Keratinocyte (primary cell): ENCODE measurements around the gene GPR65. TPM values are rescaled to one million over a fixed set of nuclear protein-coding genes. Genes with fewer than 3 reads are reported as not detected.

Experiments
- DNase-seq: peaks from one replicate; pipeline ENCODE4 v3.0.0-alpha.2; 2011; ENCODE audit warnings: low read depth, missing footprints, low spot score
- FAIRE-seq: peaks from 2 replicates; lab custom pipeline; 2011; peaks lifted over from hg19 to GRCh38; lab: Jason Lieb, UNC
- H2AFZ ChIP-seq: 2 replicates; pipeline ENCODE4 v1.6.0; 2012; ENCODE audit warnings: low read length, control low read depth, inconsistent platforms; ENCODE audit not compliant: control insufficient read depth
- H3K27ac ChIP-seq: 2 replicates; pipeline ENCODE4 v1.5.1; 2011; ENCODE audit warnings: low read length; ENCODE audit not compliant: control insufficient read depth, insufficient read depth
- H3K27me3 ChIP-seq: 3 replicates; pipeline ENCODE4 v1.6.0; 2011; ENCODE audit warnings: low read length; ENCODE audit not compliant: control insufficient read depth, insufficient read depth; ENCODE audit errors: extremely low read depth
- H3K36me3 ChIP-seq, 2 experiments: 2 replicates in 1 of 2; 3 replicates in 1 of 2; pipeline ENCODE4 v1.5.1; 2011; ENCODE audit warnings: low read length in 2 of 2, mild to moderate bottlenecking in 1 of 2; ENCODE audit not compliant: control insufficient read depth in 2 of 2, insufficient read depth in 2 of 2; ENCODE audit errors: extremely low read depth in 1 of 2
- H3K4me1 ChIP-seq: 3 replicates; pipeline ENCODE4 v1.5.1; 2011; ENCODE audit warnings: low read length; ENCODE audit not compliant: control insufficient read depth, insufficient read depth; ENCODE audit errors: extremely low read depth
- H3K4me2 ChIP-seq: 3 replicates; pipeline ENCODE4 v1.6.0; 2011; ENCODE audit warnings: low read depth, low read length; ENCODE audit not compliant: control insufficient read depth, insufficient read depth; ENCODE audit errors: extremely low read depth
- H3K4me3 ChIP-seq, 3 experiments: fragments of 200-600 bp in 1 of 3; sonication (generic) in 1 of 3; 2 replicates in 2 of 3; 3 replicates in 1 of 3; pipeline ENCODE4 v1.5.1; 2011 to 2016; ENCODE audit warnings: low read length in 3 of 3, mild to moderate bottlenecking in 3 of 3, control low read depth in 2 of 3, inconsistent platforms in 1 of 3, low read depth in 1 of 3, mixed read lengths in 1 of 3, mixed run types in 1 of 3, moderate library complexity in 1 of 3; ENCODE audit not compliant: control insufficient read depth in 2 of 3, insufficient read depth in 2 of 3; ENCODE audit errors: extremely low read depth in 1 of 3
- H3K79me2 ChIP-seq: 2 replicates; pipeline ENCODE4 v1.6.0; 2012; ENCODE audit warnings: low read length; ENCODE audit not compliant: control insufficient read depth, insufficient read depth
- H3K9ac ChIP-seq: 3 replicates; pipeline ENCODE4 v1.6.0; 2011; ENCODE audit warnings: low read length; ENCODE audit not compliant: control insufficient read depth, insufficient read depth; ENCODE audit errors: extremely low read depth
- H3K9me1 ChIP-seq: 3 replicates; pipeline ENCODE4 v1.6.0; 2011; ENCODE audit warnings: low read length; ENCODE audit not compliant: control insufficient read depth, insufficient read depth; ENCODE audit errors: extremely low read depth
- H3K9me3 ChIP-seq: 2 replicates; pipeline ENCODE4 v1.5.1; 2012; ENCODE audit warnings: low read depth, low read length; ENCODE audit not compliant: control insufficient read depth
- H4K20me1 ChIP-seq: 3 replicates; pipeline ENCODE4 v1.6.0; 2011; ENCODE audit warnings: low read length; ENCODE audit not compliant: control insufficient read depth, insufficient read depth; ENCODE audit errors: extremely low read depth
- EZH2 ChIP-seq: IDR thresholded peaks from one replicate; pipeline ENCODE4 v1.6.1; 2012; ENCODE audit warnings: inconsistent platforms, mild to moderate bottlenecking, low read length, moderate library complexity
- dilution Hi-C: fragments of 300-500 bp; cut with MboI; formaldehyde crosslinking; loops from one replicate; pipeline ENCODE4 v1.7.0; 2020; ENCODE audit warnings: low sequenced_read_pairs; ENCODE audit not compliant: extremely low pct_ligation_motif_present
- polyA plus RNA-seq, 5 experiments: library from polyadenylated mRNA; depleted of rRNA in 3 of 5; stranded (reverse) in 3 of 5; stranded (forward) in 1 of 5; unstranded in 1 of 5; fragments of >200 nt; gene quantifications; 1 replicate in 1 of 5; 2 replicates in 3 of 5; 3 replicates in 1 of 5; pipeline versions ENCODE4 v1.2.1 to v1.2.3, GENCODE V29; 2011 to 2012; ENCODE audit warnings: missing spikeins in 2 of 5, low read depth in 1 of 5, low replicate concordance in 1 of 5
- TF ChIP-seq, protein P1 (sequence below), 3 experiments: IDR thresholded peaks in 1 of 3; conservative IDR thresholded peaks in 1 of 3; optimal IDR thresholded peaks in 1 of 3; 2 replicates in 2 of 3; 3 replicates in 1 of 3; pipeline versions ENCODE3 to v1.5.1; 2011; ENCODE audit warnings: low read length in 3 of 3, mild to moderate bottlenecking in 3 of 3, moderate library complexity in 2 of 3, control low read depth in 1 of 3, inconsistent platforms in 1 of 3; ENCODE audit not compliant: insufficient read depth in 2 of 3; ENCODE audit errors: extremely low read depth in 1 of 3

Gene GPR65
- polyA plus RNA-seq, 1 donor (not counting 4 experiments of a cell fraction or from before 2014, with no cell fraction given) = not detected

DNA sequence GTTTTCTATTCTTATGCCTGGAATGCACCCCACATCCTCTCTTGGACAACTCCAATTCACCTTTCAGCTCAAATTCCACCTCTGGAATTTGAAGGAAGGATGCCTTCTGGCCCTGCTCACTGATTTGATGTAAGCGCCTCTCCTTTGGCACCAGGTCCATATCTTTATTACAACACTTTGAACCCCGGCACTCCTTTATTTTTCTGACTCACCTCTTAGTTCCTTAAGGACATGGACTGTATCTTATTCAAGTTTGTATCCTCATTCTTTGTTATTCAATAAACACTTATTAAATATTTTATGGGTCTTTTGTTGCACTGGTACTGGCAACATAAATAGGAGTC, 15.0 kb upstream of the GPR65 start:
- DNase-seq (no peak), FAIRE-seq (no peak)
- no peak overlapping the region for H3K27ac ChIP-seq
- no peak for TF ChIP-seq EZH2
- TF ChIP-seq, protein P1, sequence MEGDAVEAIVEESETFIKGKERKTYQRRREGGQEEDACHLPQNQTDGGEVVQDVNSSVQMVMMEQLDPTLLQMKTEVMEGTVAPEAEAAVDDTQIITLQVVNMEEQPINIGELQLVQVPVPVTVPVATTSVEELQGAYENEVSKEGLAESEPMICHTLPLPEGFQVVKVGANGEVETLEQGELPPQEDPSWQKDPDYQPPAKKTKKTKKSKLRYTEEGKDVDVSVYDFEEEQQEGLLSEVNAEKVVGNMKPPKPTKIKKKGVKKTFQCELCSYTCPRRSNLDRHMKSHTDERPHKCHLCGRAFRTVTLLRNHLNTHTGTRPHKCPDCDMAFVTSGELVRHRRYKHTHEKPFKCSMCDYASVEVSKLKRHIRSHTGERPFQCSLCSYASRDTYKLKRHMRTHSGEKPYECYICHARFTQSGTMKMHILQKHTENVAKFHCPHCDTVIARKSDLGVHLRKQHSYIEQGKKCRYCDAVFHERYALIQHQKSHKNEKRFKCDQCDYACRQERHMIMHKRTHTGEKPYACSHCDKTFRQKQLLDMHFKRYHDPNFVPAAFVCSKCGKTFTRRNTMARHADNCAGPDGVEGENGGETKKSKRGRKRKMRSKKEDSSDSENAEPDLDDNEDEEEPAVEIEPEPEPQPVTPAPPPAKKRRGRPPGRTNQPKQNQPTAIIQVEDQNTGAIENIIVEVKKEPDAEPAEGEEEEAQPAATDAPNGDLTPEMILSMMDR (optimal IDR thresholded peaks at IDR 0.05 in 1 of 3, IDR thresholded peaks at IDR 0.05 in 1 of 3, conservative IDR thresholded peaks at IDR 0.05 in 1 of 3; ENCODE audit: extremely low read depth in 1 of 3, insufficient read depth in 2 of 3, low read length in 3 of 3) = no peak
- H3K36me3 ChIP-seq = no peaks in the 10 kb centered on the region
- H2AFZ ChIP-seq = no peak overlapping the region
- H3K27me3 ChIP-seq = no peaks in the 10 kb centered on the region
- no peak overlapping the region for H3K9ac ChIP-seq
- no peaks in the 10 kb centered on the region for H3K79me2 ChIP-seq
- no peaks in the 10 kb centered on the region for H4K20me1 ChIP-seq
- dilution Hi-C loops = no loop called here
- no peaks in the 10 kb centered on the region for H3K9me3 ChIP-seq
- no peaks in the 10 kb centered on the region for H3K9me1 ChIP-seq
- no peak overlapping the region for H3K4me2 ChIP-seq
- H3K4me3 ChIP-seq = no peak overlapping the region
- H3K4me1 ChIP-seq = peaks cover 5% of the 10 kb centered on the region

DNA sequence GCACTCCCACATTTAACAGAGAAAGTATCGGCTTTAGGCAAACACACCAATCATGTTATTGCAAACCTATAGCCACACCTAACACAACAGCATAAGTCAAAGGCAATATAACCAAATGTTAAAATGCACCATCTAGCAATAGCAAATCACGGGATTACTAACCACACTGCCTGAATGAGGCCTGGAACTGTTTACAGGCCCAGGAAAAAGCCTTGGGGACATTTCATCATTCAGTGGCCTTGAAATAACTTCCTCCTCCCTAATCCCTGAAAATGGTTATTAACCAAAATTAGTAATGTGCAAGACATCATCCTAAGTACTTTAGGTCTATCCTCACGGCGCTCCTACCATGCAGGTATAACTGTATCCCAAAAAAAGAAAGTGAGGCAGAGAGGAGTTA, 14.3 kb upstream of the GPR65 start:
- dilution Hi-C loops = no loop called here
- no peaks in the 10 kb centered on the region for H3K79me2 ChIP-seq

More for the DNA sequence above, 14.3 kb upstream of the GPR65 start:
- Histone ChIP-seq H4K20me1 (no peaks in the 10 kb centered on the region), H3K9ac (no peak overlapping the region), H3K36me3 (no peaks in the 10 kb centered on the region), H3K27me3 (no peaks in the 10 kb centered on the region), H3K4me1 (peaks cover 5% of the 10 kb centered on the region), H3K9me3 (no peaks in the 10 kb centered on the region), H3K27ac (no peak overlapping the region), H3K4me3 (no peak overlapping the region), H3K9me1 (no peaks in the 10 kb centered on the region), H2AFZ (no peak overlapping the region), H3K4me2 (no peak overlapping the region)
- no peak for DNase-seq
- no peak for FAIRE-seq
- TF ChIP-seq, protein P1 (optimal IDR thresholded peaks at IDR 0.05 in 1 of 3, IDR thresholded peaks at IDR 0.05 in 1 of 3, conservative IDR thresholded peaks at IDR 0.05 in 1 of 3; ENCODE audit: extremely low read depth in 1 of 3, insufficient read depth in 2 of 3, low read length in 3 of 3) = no peak
- no peak for TF ChIP-seq EZH2
